Naive thymus-derived CD4-positive, alpha-beta T cell (primary cell): Measurements from ENCODE around the gene MAN2C1. TPM values are rescaled to one million over a fixed set of nuclear protein-coding genes. Genes with fewer than 3 reads are reported as not detected.
A peak's percentile ranks its signal among the peaks of the same experiment; 100 is the strongest.

ENCODE experiments used
- ATAC-seq: fragments of 150-1000 bp; cut with Tn5 transposase; 2 replicates; pipeline ENCODE4 v1.10.0; 2021; ENCODE audit warnings: mild to moderate bottlenecking, moderate library complexity
- CTCF ChIA-PET: fragments of 350-600 bp; sonication (Branson Sonifier 250); formaldehyde crosslinking; loops from one replicate; lab custom pipeline; 2021; ENCODE audit warnings: antibody characterized with exemption; lab: Charles Lee
- POLR2A ChIA-PET: fragments of 350-600 bp; sonication (Branson Sonifier 250); formaldehyde crosslinking; loops from one replicate; lab custom pipeline; 2021; ENCODE audit warnings: antibody characterized with exemption, inconsistent platforms; lab: Charles Lee
- DNase-seq, 9 donors: peaks; one replicate each; pipeline versions ENCODE4 v3.0.0 to v3.0.0-alpha.2; 2020 to 2022; ENCODE audit warnings: mixed read lengths in 1 of 9
- H3K27ac ChIP-seq: one replicate; pipeline ENCODE4 v1.7.0; 2013; ENCODE audit warnings: mild to moderate bottlenecking, low read depth, low read length, moderate library complexity
- H3K27me3 ChIP-seq, 2 donors: one replicate each; pipeline ENCODE4 v1.7.0; 2013; ENCODE audit warnings: low read length in 2 of 2, mild to moderate bottlenecking in 2 of 2, moderate library complexity in 2 of 2; ENCODE audit not compliant: control insufficient read depth in 2 of 2, insufficient read depth in 2 of 2
- H3K36me3 ChIP-seq, 3 experiments: 1 replicate in 2 of 3; 2 replicates in 1 of 3; pipeline ENCODE4 v1.7.0; 2013; ENCODE audit warnings: low read length in 3 of 3, mild to moderate bottlenecking in 3 of 3, moderate library complexity in 1 of 3; ENCODE audit not compliant: insufficient read depth in 3 of 3, control insufficient read depth in 2 of 3
- H3K4me1 ChIP-seq, 2 donors: one replicate each; pipeline ENCODE4 v1.7.0; 2013; ENCODE audit warnings: low read length in 2 of 2, mild to moderate bottlenecking in 2 of 2, moderate library complexity in 1 of 2; ENCODE audit not compliant: control insufficient read depth in 2 of 2, insufficient read depth in 2 of 2
- H3K4me3 ChIP-seq: 2 replicates; pipeline ENCODE4 v1.7.0; 2013; ENCODE audit warnings: mild to moderate bottlenecking, low read length
- H3K9me3 ChIP-seq, 3 experiments: 1 replicate in 2 of 3; 2 replicates in 1 of 3; pipeline ENCODE4 v1.7.0; 2013; ENCODE audit warnings: low read length in 3 of 3; ENCODE audit not compliant: control insufficient read depth in 2 of 3
- H3K27ac Mint-ChIP-seq, 9 donors: one replicate each; pipeline ENCODE4 v1.8.0; 2020 to 2022; ENCODE audit warnings: mixed read lengths in 9 of 9, mild to moderate bottlenecking in 8 of 9, moderate library complexity in 5 of 9, inconsistent platforms in 2 of 9
- H3K27me3 Mint-ChIP-seq, 5 donors: one replicate each; pipeline ENCODE4 v1.8.0; 2021 to 2022; ENCODE audit warnings: mixed read lengths in 5 of 5, mild to moderate bottlenecking in 1 of 5
- H3K36me3 Mint-ChIP-seq, 5 donors: one replicate each; pipeline ENCODE4 v1.8.0; 2020 to 2022; ENCODE audit warnings: mixed read lengths in 5 of 5, mild to moderate bottlenecking in 3 of 5, inconsistent platforms in 1 of 5
- H3K4me1 Mint-ChIP-seq, 7 donors: one replicate each; pipeline ENCODE4 v1.8.0; 2020 to 2022; ENCODE audit warnings: mixed read lengths in 7 of 7, mild to moderate bottlenecking in 3 of 7, inconsistent platforms in 1 of 7
- H3K4me3 Mint-ChIP-seq, 10 donors: one replicate each; pipeline ENCODE4 v1.8.0; 2020 to 2022; ENCODE audit warnings: mild to moderate bottlenecking in 10 of 10, mixed read lengths in 10 of 10, moderate library complexity in 6 of 10, inconsistent platforms in 2 of 10
- H3K9me3 Mint-ChIP-seq, 11 donors: one replicate each; pipeline ENCODE4 v1.8.0; 2020 to 2022; ENCODE audit warnings: mixed read lengths in 11 of 11, mild to moderate bottlenecking in 4 of 11, inconsistent platforms in 1 of 11, moderate library complexity in 1 of 11
- intact Hi-C, 2 donors: fragments of 100-400 bp; cut with micrococcal nuclease; formaldehyde crosslinking; loops; one replicate each; pipeline ENCODE4 v1.15.1; 2023
- polyA plus RNA-seq, 2 donors: library from polyadenylated mRNA; unstranded; fragments of 300-500 nt; fragmentation: Illumina TruSeq; gene quantifications; one replicate each; pipeline ENCODE4 v1.2.3, GENCODE V29; 2021
- total RNA-seq, 6 experiments: library from RNA in 5 of 6; stranded (reverse) in 5 of 6; gene quantifications; 1 replicate in 5 of 6; 2 replicates in 1 of 6; pipeline ENCODE4 v1.2.3 and lab custom pipeline; 2021 to 2026

The MAN2C1 gene
- 100 to 1,000 TPM; 298 to 557 (median 451) TPM for total RNA-seq
- 10 to 100 TPM; 26.7 to 44.9 TPM for polyA plus RNA-seq
- total RNA-seq (lab: John Stamatoyannopoulos, UW), result 311 reads per million, percentile 96 among the genes with 10 or more reads in this experiment

DNA sequence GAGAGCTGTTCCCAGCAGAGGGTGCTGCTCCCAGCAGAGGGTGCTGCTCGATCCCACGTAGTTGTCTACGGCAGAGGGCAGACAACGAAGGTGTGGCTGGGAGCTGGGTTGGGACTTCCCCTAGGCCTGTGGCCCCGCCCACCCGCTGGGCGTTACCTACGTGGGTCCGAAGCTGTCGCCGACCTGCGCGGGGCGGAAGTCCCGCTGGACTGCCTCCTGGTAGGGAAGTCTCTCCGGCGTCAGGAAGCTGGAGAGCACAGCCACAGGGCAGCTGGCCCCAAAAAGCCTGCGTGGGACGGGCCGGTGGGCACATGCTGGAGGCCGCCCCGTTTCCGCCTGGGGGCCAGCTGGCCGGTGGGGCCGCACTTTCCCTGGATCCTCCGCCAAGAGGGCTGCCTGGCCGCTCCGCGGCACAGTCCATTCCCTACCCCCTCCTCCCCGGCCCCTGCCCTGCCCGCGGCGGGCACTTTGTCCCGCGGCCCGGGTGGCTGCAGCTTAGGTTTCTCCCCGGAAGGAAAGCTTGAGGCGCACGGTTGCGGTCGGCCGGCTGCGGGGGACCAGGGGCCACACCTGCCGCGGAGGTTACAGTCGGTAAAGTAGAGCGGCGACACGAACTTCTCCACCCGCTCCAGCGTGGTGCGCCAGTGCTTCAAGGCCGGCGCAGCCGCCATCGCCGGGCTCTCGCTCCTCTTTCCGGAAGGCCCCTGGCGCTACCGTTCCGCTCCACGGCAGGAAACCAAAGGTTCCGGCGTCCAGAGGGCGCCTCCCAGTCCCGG, at the start of gene MAN2C1:
Gene MAN2C1 (minus strand): TSS at position 695 of the 776 bp plus-strand sequence. CDS start 24 bp downstream, at position 671.
- Mint-ChIP-seq H3K27me3 (no peaks in the 10 kb centered on the region), H3K4me1 (peaks cover 8 to 28% (median 24%) of the 10 kb centered on the region in 7 donors), H3K36me3 (peaks cover 0 to 17% (median 4%) of the 10 kb centered on the region in 5 donors), H3K4me3 (peak within 1 kb of the TSS; percentile 88 to 94 (median 92)), H3K9me3 (peaks cover 0 to 2% (median 0%) of the 10 kb centered on the region in 11 donors), H3K27ac (peak within 1 kb of the TSS; percentile 90 to 97 (median 94))
- no peaks in the 10 kb centered on the region for H3K27me3 ChIP-seq
- intact Hi-C loops, result loop anchor here (1.0 to 10.0 kb wide), 13 partner anchors 15 to 345 kb away; partner anchors contain the start of genes IMP3 (in 2 of the 2), PTPN9 (in 2 of the 2), SIN3A (in 2 of the 2) and SNUPN (in 2 of the 2)
- H3K4me3 ChIP-seq, result peak within 1 kb of the TSS; percentile 75
- peaks cover 12 to 63% (median 21%) of the 10 kb centered on the region in 3 experiments for H3K36me3 ChIP-seq
- peak; percentile 80 to 96 (median 87) for DNase-seq
- ATAC-seq, result peak; percentile 98
- peak within 1 kb of the TSS; percentile 93 for H3K27ac ChIP-seq
- POLR2A ChIA-PET, result interaction anchor here (0.7 to 6.3 kb wide), 34 partner anchors 9 to 827 kb away, joined by 3 to 133 read pairs (median 4); partner anchors contain the start of genes ARID3B, C15orf39, COMMD4 and COX5A
- H3K9me3 ChIP-seq, result no peaks in the 10 kb centered on the region
- CTCF ChIA-PET, result interaction anchor here (0.5 to 3.6 kb wide), 28 partner anchors 10 to 339 kb away, joined by 3 to 57 read pairs (median 4); partner anchors contain the start of genes COMMD4, IMP3, NEIL1 and PTPN9
- peaks cover 11 to 15% of the 10 kb centered on the region in 2 donors for H3K4me1 ChIP-seq

DNA sequence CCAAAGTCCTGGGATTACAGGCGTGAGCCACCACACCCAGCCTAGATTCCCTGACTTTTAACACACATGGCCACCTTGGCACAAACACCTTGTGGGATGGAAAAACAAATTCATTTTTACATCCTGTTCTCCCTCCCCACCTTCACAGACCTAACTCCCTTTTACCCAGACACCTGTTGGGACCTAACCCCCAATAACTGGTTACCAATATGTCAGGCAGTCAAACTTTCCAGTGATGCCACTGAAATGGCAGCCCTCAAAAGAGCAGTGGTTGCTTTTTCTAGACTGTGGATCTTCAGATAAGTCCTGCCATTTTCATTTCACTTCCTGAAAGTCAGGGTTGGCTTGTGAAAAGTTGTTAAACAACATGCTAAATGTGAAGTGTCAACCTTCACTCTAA, 48.2 kb upstream of the MAN2C1 start:
- ChIA-PET POLR2A (interaction anchor here (0.8 to 2.3 kb wide), 2 partner anchors 35 to 38 kb away, joined by 4 to 10 read pairs; partner anchors contain the start of gene SIN3A), CTCF (no interaction called here)
- no peak overlapping the region for H3K4me3 ChIP-seq
- H3K36me3 ChIP-seq, result peaks cover 19 to 43% (median 22%) of the 10 kb centered on the region in 3 experiments
- no peak for DNase-seq
- H3K4me1 ChIP-seq, result no peaks in the 10 kb centered on the region
- intact Hi-C loops, result loop anchor here in 1 of 2 donors (5.0 kb wide), 1 partner anchor 36 kb away; the partner anchor contains the start of gene SIN3A
- no peak for ATAC-seq
- Mint-ChIP-seq H3K4me3 (no peak overlapping the region), H3K27me3 (no peaks in the 10 kb centered on the region), H3K4me1 (peaks cover 1 to 22% (median 16%) of the 10 kb centered on the region in 7 donors), H3K9me3 (no peaks in the 10 kb centered on the region), H3K36me3 (peaks cover under 1 to 33% (median 15%) of the 10 kb centered on the region in 5 donors), H3K27ac (peak overlapping the region in 3 of 9 donors; percentile 18 to 78 (median 33))
- no peaks in the 10 kb centered on the region for H3K9me3 ChIP-seq
- no peaks in the 10 kb centered on the region for H3K27me3 ChIP-seq
- no peak overlapping the region for H3K27ac ChIP-seq

DNA sequence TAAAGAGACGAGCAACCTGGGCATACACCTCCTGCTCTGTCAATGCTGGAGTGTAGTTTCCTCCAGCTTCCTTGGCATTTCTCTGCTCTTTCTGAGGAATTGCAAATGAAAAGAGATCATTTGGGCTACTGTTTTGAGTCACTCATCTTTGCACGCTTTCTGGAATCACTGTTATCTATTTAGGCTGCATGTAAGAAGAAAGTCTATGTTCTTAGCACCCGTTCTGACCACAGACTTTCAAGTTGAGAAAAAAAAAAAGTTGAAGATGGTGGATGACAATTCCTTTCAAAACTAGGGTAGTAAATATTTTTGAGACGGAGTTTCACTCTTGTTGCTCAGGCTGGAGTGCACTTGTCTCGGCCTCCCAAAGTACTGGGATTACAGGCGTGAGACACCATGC, 41.8 kb upstream of the MAN2C1 start:
- no peaks in the 10 kb centered on the region for H3K9me3 ChIP-seq
- H3K36me3 ChIP-seq, result peaks cover 39 to 77% (median 43%) of the 10 kb centered on the region in 3 experiments
- Mint-ChIP-seq H3K4me1 (peaks cover 1 to 22% (median 12%) of the 10 kb centered on the region in 7 donors), H3K36me3 (peaks cover 9 to 70% (median 41%) of the 10 kb centered on the region in 5 donors), H3K27me3 (no peaks in the 10 kb centered on the region), H3K27ac (no peak overlapping the region), H3K4me3 (no peak overlapping the region), H3K9me3 (no peaks in the 10 kb centered on the region)
- POLR2A ChIA-PET, result no interaction called here
- H3K4me1 ChIP-seq, result no peaks in the 10 kb centered on the region
- CTCF ChIA-PET, result no interaction called here
- ATAC-seq (no peak), DNase-seq (no peak)
- intact Hi-C loops, result no loop called here
- no peak overlapping the region for H3K27ac ChIP-seq
- H3K4me3 ChIP-seq, result no peak overlapping the region
- no peaks in the 10 kb centered on the region for H3K27me3 ChIP-seq

DNA sequence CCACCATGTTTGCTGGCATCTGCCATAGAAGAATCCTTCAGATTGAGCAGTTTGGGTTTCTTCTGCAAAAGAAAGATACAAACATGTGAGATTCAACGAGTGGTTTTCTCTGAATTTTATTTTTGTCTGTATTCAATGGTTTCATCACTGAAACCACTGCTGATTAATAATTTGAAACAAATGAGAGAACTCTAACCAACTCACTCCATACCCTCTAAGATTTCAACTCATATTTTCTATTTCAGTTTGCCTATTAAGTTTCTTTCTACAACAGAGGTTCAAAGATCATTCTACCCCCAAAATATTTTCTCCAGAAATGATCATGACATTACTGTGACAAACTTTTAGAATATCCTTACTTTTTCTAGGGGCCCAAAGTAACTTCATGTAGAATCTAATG, 38.7 kb upstream of the MAN2C1 start:
- H3K36me3 ChIP-seq, result peaks cover 26 to 97% (median 27%) of the 10 kb centered on the region in 3 experiments
- Mint-ChIP-seq H3K4me1 (peaks cover 0 to 17% (median 6%) of the 10 kb centered on the region in 7 donors), H3K36me3 (peaks cover 13 to 52% (median 42%) of the 10 kb centered on the region in 5 donors), H3K27ac (no peak overlapping the region), H3K4me3 (no peak overlapping the region), H3K27me3 (no peaks in the 10 kb centered on the region), H3K9me3 (no peaks in the 10 kb centered on the region)
- ChIA-PET POLR2A (no interaction called here), CTCF (interaction anchor here (0.7 kb wide), 1 partner anchor 16 kb away, joined by 4 read pairs; no protein-coding TSS in a partner anchor)
- DNase-seq, result no peak
- intact Hi-C loops, result no loop called here
- H3K27me3 ChIP-seq, result no peaks in the 10 kb centered on the region
- no peak for ATAC-seq
- no peaks in the 10 kb centered on the region for H3K9me3 ChIP-seq
- H3K4me1 ChIP-seq, result no peaks in the 10 kb centered on the region
- no peak overlapping the region for H3K4me3 ChIP-seq
- no peak overlapping the region for H3K27ac ChIP-seq

DNA sequence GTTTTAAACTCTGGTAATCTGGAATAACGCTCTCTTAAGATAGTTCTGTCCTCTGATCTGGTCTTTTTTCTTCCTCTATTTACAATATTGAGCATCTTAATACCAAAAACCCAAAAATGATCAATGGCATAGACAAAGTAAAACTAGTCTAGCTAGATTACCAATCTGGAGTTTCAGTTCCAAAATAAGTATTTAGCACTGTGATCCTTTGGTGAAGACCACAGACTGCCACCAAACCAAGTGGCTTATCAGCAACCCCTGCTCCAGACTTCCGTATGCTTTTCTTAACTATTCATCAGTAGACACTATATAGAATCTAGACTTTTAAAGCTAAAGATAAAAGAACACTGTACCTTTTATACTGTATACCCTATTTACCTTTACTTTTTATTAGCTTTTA, 35.5 kb upstream of the MAN2C1 start:
- Mint-ChIP-seq H3K27ac (no peak overlapping the region), H3K36me3 (peaks cover 9 to 44% (median 37%) of the 10 kb centered on the region in 5 donors), H3K4me3 (no peak overlapping the region), H3K9me3 (no peaks in the 10 kb centered on the region), H3K27me3 (no peaks in the 10 kb centered on the region), H3K4me1 (peaks cover 0 to 13% (median 7%) of the 10 kb centered on the region in 7 donors)
- Histone ChIP-seq H3K27me3 (no peaks in the 10 kb centered on the region), H3K9me3 (no peaks in the 10 kb centered on the region), H3K27ac (no peak overlapping the region), H3K4me3 (no peak overlapping the region), H3K4me1 (no peaks in the 10 kb centered on the region), H3K36me3 (peaks cover 11 to 91% (median 28%) of the 10 kb centered on the region in 3 experiments)
- DNase-seq (no peak), ATAC-seq (no peak)
- intact Hi-C loops, result no loop called here
- ChIA-PET CTCF (no interaction called here), POLR2A (no interaction called here)

DNA sequence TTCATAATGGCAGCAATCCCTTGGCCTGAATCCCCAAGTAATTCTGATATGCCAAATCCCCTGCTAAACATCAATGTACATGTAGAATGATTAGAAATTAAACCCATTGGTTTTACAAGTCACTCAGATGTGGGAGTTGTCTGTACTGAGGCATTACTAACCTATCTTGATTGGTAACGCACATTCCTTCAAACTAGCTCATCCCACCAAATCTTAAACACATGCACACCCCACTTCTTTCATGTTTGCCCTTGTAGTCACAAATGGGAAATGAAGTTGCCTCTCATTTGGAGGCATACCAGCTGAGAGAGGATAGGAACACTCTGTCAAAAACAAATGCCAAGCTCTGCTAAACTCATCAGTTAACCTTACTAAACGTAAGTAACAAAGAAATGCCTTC, 29.1 kb upstream of the MAN2C1 start:
- H3K27me3 Mint-ChIP-seq, result no peaks in the 10 kb centered on the region
- peaks cover 15 to 49% (median 32%) of the 10 kb centered on the region in 5 donors for H3K36me3 Mint-ChIP-seq
- DNase-seq, result no peak
- H3K4me1 ChIP-seq, result no peaks in the 10 kb centered on the region
- H3K27me3 ChIP-seq, result no peaks in the 10 kb centered on the region
- H3K4me3 Mint-ChIP-seq, result no peak overlapping the region
- ATAC-seq, result no peak
- no peak overlapping the region for H3K4me3 ChIP-seq
- intact Hi-C loops, result no loop called here
- H3K4me1 Mint-ChIP-seq, result peaks cover 7 to 14% (median 9%) of the 10 kb centered on the region in 7 donors
- CTCF ChIA-PET, result no interaction called here
- H3K9me3 Mint-ChIP-seq, result peaks cover 0 to 2% (median 0%) of the 10 kb centered on the region in 11 donors
- peak overlapping the region in 2 of 9 donors; percentile 17 to 71 for H3K27ac Mint-ChIP-seq
- no peaks in the 10 kb centered on the region for H3K9me3 ChIP-seq
- POLR2A ChIA-PET, result interaction anchor here (1.1 kb wide), 1 partner anchor 58 kb away, joined by 4 read pairs; no protein-coding TSS in a partner anchor
- H3K27ac ChIP-seq, result no peak overlapping the region
- H3K36me3 ChIP-seq, result peaks cover 28 to 89% (median 38%) of the 10 kb centered on the region in 3 experiments
